PC-9 (cell line): ENCODE measurements around the gene PCDHGA11. TPM values are rescaled to one million over a fixed set of nuclear protein-coding genes. Genes with fewer than 3 reads are reported as not detected.
"Not testable (repeated sequence)": the region's sequence is repeated elsewhere in the genome, so short reads cannot be mapped to it uniquely, and the experiment has no call there.

Experiments
- BruUV-seq: library from RNA; stranded (reverse); fragments of 400-500 nt; replicated peaks from 2 replicates; lab custom pipeline; 2021; lab: Mats Ljungman, UMichigan
- CTCF ChIA-PET: fragments of 300-600 bp; sonication (Branson Sonifier 250); formaldehyde crosslinking; loops from one replicate; lab custom pipeline; 2022; ENCODE audit warnings: antibody characterized with exemption; lab: Charles Lee
- POLR2A ChIA-PET: fragments of 300-600 bp; sonication (Branson Sonifier 250); formaldehyde crosslinking; loops from one replicate; lab custom pipeline; 2022; ENCODE audit warnings: antibody characterized with exemption; ENCODE audit not compliant: unreplicated experiment; lab: Charles Lee
- DNase-seq, 2 experiments: peaks; one replicate each; pipeline versions ENCODE4 v3.0.0 to v3.0.0-alpha.2; 2015 to 2022; ENCODE audit warnings: mixed read lengths in 1 of 2
- H2AFZ ChIP-seq: fragments of 200-600 bp; sonication (generic); 2 replicates; pipeline ENCODE4 v1.8.1; 2017; ENCODE audit warnings: antibody characterized with exemption
- H3F3A ChIP-seq: fragments of 200-600 bp; sonication (generic); 2 replicates; pipeline ENCODE4 v1.8.1; 2017; ENCODE audit warnings: antibody characterized with exemption, mild to moderate bottlenecking, low read depth; ENCODE audit not compliant: insufficient read depth
- H3K27ac ChIP-seq: fragments of 200-600 bp; sonication (generic); 2 replicates; pipeline ENCODE4 v1.6.1; 2016; ENCODE audit warnings: mixed run types
- H3K27me3 ChIP-seq: fragments of 200-600 bp; sonication (generic); 2 replicates; pipeline ENCODE4 v1.6.1; 2016; ENCODE audit warnings: low read depth, mixed run types; ENCODE audit not compliant: insufficient read depth
- H3K36me3 ChIP-seq: fragments of 200-600 bp; sonication (generic); 2 replicates; pipeline ENCODE4 v1.6.1; 2016; ENCODE audit warnings: low read depth, mixed run types
- H3K4me1 ChIP-seq: fragments of 200-600 bp; sonication (generic); replicated peaks from 2 replicates; pipeline ENCODE4 v1.6.1; 2016; ENCODE audit warnings: mixed run types; ENCODE audit not compliant: insufficient read depth
- H3K4me2 ChIP-seq: fragments of 200-600 bp; sonication (generic); 2 replicates; pipeline ENCODE4 v1.6.1; 2017; ENCODE audit warnings: mixed run types
- H3K4me3 ChIP-seq: fragments of 200-600 bp; sonication (generic); 2 replicates; pipeline ENCODE4 v1.6.1; 2016; ENCODE audit warnings: mixed run types
- H3K79me2 ChIP-seq: fragments of 200-600 bp; sonication (generic); 2 replicates; pipeline ENCODE4 v1.6.1; 2017; ENCODE audit warnings: low read depth, mixed run types
- H3K9me2 ChIP-seq: fragments of 200-600 bp; sonication (generic); 2 replicates; pipeline ENCODE4 v1.8.1; 2017; ENCODE audit warnings: mild to moderate bottlenecking; ENCODE audit not compliant: insufficient read depth
- H3K9me3 ChIP-seq: fragments of 200-600 bp; sonication (generic); 2 replicates; pipeline ENCODE4 v1.8.1; 2016; ENCODE audit warnings: low read depth; ENCODE audit not compliant: insufficient read depth
- H4K20me1 ChIP-seq: fragments of 200-600 bp; sonication (generic); 2 replicates; pipeline ENCODE4 v1.8.1; 2017; ENCODE audit not compliant: insufficient read depth
- EZH2 ChIP-seq: fragments of 200-600 bp; sonication (generic); IDR thresholded peaks from 2 replicates; pipeline ENCODE4 v1.8.0; 2017; ENCODE audit warnings: antibody characterized with exemption, low read depth
- intact Hi-C: fragments of 100-400 bp; cut with micrococcal nuclease; formaldehyde crosslinking; loops from one replicate; pipeline ENCODE4 v1.10.0; 2022; ENCODE audit not compliant: unreplicated experiment
- total RNA-seq: library from RNA; stranded (reverse); gene quantifications from 2 replicates; pipeline ENCODE4 v1.2.3, GENCODE V29; 2021
- TF ChIP-seq, protein P1 (sequence below): fragments of 200-600 bp; sonication (generic); conservative IDR thresholded peaks from 2 replicates; pipeline ENCODE4 v1.6.1; 2017; ENCODE audit warnings: mixed run types, antibody characterized with exemption, mild to moderate bottlenecking, moderate library complexity

PCDHGA11 gene
- total RNA-seq, 1 experiment from 2014 or later: 0.22 TPM

DNA sequence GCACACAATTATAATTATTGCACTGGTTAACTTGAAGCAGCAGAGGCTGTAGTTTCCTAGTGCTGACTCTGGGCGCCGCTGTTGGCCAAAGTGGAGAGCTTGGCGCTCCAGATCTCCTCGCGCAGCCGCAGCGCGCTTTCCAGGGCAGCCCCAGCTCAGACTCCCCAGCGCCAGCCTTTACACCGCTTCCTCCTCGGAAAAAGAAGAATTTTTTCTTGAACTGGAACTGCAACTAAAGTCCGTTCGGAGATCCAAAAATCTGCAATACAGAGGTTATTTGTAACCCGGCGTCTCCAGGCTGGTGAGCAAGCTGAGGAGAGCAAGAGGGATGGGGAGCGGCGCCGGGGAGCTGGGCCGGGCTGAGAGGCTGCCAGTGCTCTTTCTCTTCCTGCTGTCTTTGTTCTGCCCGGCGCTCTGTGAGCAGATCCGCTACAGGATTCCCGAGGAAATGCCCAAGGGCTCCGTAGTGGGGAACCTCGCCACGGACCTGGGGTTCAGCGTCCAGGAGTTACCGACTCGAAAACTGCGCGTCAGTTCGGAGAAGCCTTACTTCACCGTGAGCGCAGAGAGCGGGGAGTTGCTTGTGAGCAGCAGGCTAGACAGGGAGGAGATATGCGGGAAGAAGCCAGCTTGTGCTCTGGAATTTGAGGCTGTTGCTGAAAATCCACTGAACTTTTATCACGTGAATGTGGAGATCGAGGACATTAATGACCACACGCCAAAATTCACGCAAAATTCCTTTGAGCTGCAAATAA lies 33.1 kb upstream of the PCDHGA11 start, which contains the start of gene PCDHGB4:
Gene PCDHGB4 (plus strand): TSS at position 142 of the 755 bp plus-strand sequence. CDS start 187 bp downstream, at position 329.
- Histone ChIP-seq H3K27me3 (peaks cover 36% of the 10 kb centered on the region), H3K4me2 (peak within 1 kb of the TSS; percentile 31; the same call in 1 of the 2 replicates)
- DNase-seq, H3K36me3 ChIP-seq, H3K9me3 ChIP-seq, H3K79me2 ChIP-seq, intact Hi-C loops, H4K20me1 ChIP-seq, BruUV-seq, H3K9me2 ChIP-seq, H3K4me1 ChIP-seq, H3K4me3 ChIP-seq, H3F3A ChIP-seq, H3K27ac ChIP-seq, H2AFZ ChIP-seq, POLR2A ChIA-PET, CTCF ChIA-PET: not testable (repeated sequence)
- TF ChIP-seq, protein P1, sequence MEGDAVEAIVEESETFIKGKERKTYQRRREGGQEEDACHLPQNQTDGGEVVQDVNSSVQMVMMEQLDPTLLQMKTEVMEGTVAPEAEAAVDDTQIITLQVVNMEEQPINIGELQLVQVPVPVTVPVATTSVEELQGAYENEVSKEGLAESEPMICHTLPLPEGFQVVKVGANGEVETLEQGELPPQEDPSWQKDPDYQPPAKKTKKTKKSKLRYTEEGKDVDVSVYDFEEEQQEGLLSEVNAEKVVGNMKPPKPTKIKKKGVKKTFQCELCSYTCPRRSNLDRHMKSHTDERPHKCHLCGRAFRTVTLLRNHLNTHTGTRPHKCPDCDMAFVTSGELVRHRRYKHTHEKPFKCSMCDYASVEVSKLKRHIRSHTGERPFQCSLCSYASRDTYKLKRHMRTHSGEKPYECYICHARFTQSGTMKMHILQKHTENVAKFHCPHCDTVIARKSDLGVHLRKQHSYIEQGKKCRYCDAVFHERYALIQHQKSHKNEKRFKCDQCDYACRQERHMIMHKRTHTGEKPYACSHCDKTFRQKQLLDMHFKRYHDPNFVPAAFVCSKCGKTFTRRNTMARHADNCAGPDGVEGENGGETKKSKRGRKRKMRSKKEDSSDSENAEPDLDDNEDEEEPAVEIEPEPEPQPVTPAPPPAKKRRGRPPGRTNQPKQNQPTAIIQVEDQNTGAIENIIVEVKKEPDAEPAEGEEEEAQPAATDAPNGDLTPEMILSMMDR: peak; percentile 40; the same call in 1 of the 2 replicates

DNA sequence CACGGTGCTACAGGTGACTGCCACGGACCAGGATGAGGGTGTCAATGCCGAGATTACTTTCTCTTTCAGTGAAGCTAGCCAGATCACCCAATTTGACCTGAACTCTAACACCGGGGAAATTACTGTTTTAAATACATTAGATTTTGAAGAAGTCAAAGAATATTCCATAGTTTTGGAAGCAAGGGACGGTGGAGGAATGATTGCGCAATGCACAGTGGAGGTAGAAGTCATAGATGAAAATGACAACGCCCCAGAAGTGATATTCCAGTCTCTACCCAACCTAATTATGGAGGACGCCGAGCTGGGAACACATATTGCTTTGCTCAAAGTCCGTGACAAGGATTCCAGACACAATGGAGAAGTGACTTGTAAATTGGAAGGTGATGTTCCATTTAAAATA lies 32.2 kb upstream of the PCDHGA11 start:
- BruUV-seq: no TSS peak
- H3F3A ChIP-seq: no peaks in the 10 kb centered on the region
- H3K36me3 ChIP-seq: no peaks in the 10 kb centered on the region
- H3K79me2 ChIP-seq: no peaks in the 10 kb centered on the region
- CTCF ChIA-PET: interaction anchor here (0.6 kb wide), 1 partner anchor 50 kb away, joined by 3 read pairs; no protein-coding TSS in a partner anchor
- H3K9me3 ChIP-seq: no peaks in the 10 kb centered on the region
- H3K27ac ChIP-seq: no peak overlapping the region
- TF ChIP-seq EZH2: no peak
- TF ChIP-seq, protein P1: no peak
- intact Hi-C loops: no loop called here
- DNase-seq: no peak
- POLR2A ChIA-PET: no interaction called here
- H3K4me3 ChIP-seq: no peak overlapping the region
- H3K4me1 ChIP-seq: no peaks in the 10 kb centered on the region
- no peak overlapping the region for H2AFZ ChIP-seq
- H3K9me2 ChIP-seq: no peaks in the 10 kb centered on the region
- peak overlapping the region; percentile 31; the same call in 1 of the 2 replicates for H3K4me2 ChIP-seq
- H4K20me1 ChIP-seq: no peaks in the 10 kb centered on the region
- peaks cover 27% of the 10 kb centered on the region for H3K27me3 ChIP-seq

DNA sequence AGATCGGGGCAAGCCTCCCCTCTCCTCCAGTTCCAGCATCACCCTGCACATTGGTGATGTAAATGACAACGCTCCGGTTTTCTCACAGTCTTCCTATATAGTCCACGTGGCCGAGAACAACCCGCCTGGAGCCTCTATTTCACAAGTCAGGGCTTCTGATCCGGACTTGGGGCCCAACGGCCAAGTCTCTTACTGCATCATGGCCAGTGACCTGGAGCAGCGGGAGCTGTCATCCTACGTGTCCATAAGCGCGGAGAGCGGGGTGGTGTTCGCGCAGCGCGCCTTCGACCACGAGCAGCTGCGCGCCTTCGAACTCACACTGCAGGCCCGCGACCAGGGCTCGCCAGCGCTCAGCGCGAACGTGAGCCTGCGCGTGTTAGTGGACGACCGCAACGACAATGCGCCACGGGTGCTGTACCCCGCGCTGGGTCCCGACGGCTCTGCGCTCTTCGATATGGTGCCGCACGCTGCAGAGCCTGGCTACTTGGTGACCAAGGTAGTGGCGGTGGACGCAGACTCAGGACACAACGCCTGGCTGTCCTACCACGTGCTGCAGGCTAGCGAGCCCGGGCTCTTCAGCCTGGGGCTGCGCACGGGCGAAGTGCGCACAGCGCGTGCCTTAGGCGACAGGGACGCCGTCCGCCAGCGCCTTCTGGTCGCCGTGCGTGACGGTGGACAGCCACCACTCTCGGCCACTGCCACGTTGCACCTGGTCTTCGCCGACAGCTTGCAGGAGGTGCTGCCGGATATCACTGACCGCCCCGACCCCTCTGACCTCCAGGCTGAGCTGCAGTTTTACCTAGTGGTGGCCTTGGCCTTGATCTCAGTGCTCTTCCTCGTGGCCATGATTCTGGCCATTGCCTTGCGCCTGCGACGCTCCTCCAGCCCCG lies 31.5 kb upstream of the PCDHGA11 start:
- no peaks in the 10 kb centered on the region for H3K4me1 ChIP-seq
- H4K20me1 ChIP-seq: no peaks in the 10 kb centered on the region
- H3F3A ChIP-seq: no peaks in the 10 kb centered on the region
- H3K9me2 ChIP-seq: no peaks in the 10 kb centered on the region
- H3K4me3 ChIP-seq: no peak overlapping the region
- no peaks in the 10 kb centered on the region for H3K79me2 ChIP-seq
- no peak overlapping the region for H3K4me2 ChIP-seq
- POLR2A ChIA-PET: no interaction called here
- no peak overlapping the region for H3K27ac ChIP-seq
- no TSS peak for BruUV-seq
- H3K36me3 ChIP-seq: no peaks in the 10 kb centered on the region
- no peak for TF ChIP-seq EZH2
- TF ChIP-seq, protein P1: no peak
- no peaks in the 10 kb centered on the region for H3K9me3 ChIP-seq
- H2AFZ ChIP-seq: no peak overlapping the region
- intact Hi-C loops: no loop called here
- no peak for DNase-seq
- CTCF ChIA-PET: interaction anchor here (0.6 kb wide), 1 partner anchor 50 kb away, joined by 3 read pairs; no protein-coding TSS in a partner anchor
- peaks cover 19% of the 10 kb centered on the region for H3K27me3 ChIP-seq
